AG09319 (cell line): ENCODE data around the gene SHD.
"Not testable (repeated sequence)": the region's sequence is repeated elsewhere in the genome, so short reads cannot be mapped to it uniquely, and the experiment has no call there.

Experiments used
- DNase-seq: peaks from one replicate; pipeline ENCODE4 v3.0.0-alpha.2; 2010; ENCODE audit warnings: low read depth; ENCODE audit errors: extremely low read depth
- CTCF ChIP-seq: IDR thresholded peaks from 2 replicates; pipeline ENCODE4 v1.5.1; 2011; ENCODE audit warnings: low read depth, mild to moderate bottlenecking, inconsistent platforms, low read length, moderate library complexity

SHD gene

GRCh38 chr19:4327877-4328242 lies 48.8 kb downstream of the SHD start:
- no peak for TF ChIP-seq CTCF
- no peak for DNase-seq

GRCh38 chr19:4328243-4328990 lies 49.4 kb downstream of the SHD start:
- TF ChIP-seq CTCF = no peak
- peak; percentile 66 for DNase-seq

- not testable (repeated sequence) for DNase-seq
Measured at GRCh38 chr19:4328991-4329681, 50.1 kb downstream of the SHD start.

GRCh38 chr19:4329858-4330257 lies 50.8 kb downstream of the SHD start:
- no peak for TF ChIP-seq CTCF
- DNase-seq = no peak

GRCh38 chr19:4334929-4335570 lies 56.0 kb downstream of the SHD start:
- no peak for TF ChIP-seq CTCF
- no peak for DNase-seq

GRCh38 chr19:4337906-4338440 lies 58.9 kb downstream of the SHD start:
- no peak for TF ChIP-seq CTCF
- DNase-seq = no peak

GRCh38 chr19:4338441-4339355 lies 59.6 kb downstream of the SHD start, which contains the start of gene STAP2:
STAP2 (minus strand) TSS chr19:4338827; CDS start chr19:4338753, 74 bp downstream.
- TF ChIP-seq CTCF = no peak

More at GRCh38 chr19:4338441-4339355, 59.6 kb downstream of the SHD start, which contains the start of gene STAP2:
- DNase-seq = no peak
